ENCODE measurements around the gene ROS1. TPM values are rescaled to one million over a fixed set of nuclear protein-coding genes. Genes with fewer than 3 reads are reported as not detected.
A peak's percentile ranks its signal among the peaks of the same experiment; 100 is the strongest.

ROS1 gene
- total RNA-seq, 1 experiment from 2014 or later: not detected

GRCh38 chr6:117270055-117270842 lies 155.5 kb downstream of the ROS1 start:
- Histone ChIP-seq H4K20me1 (ENCODE audit: control insufficient read depth, insufficient read depth, insufficient read length) (no peaks in the 10 kb centered on the region), H2BK15ac (ENCODE audit: low read depth, low read length) (no peak overlapping the region), H2BK5ac (ENCODE audit: insufficient read length, low read length) (no peak overlapping the region), H3K9ac (ENCODE audit: extremely low read depth, insufficient read length, low read length) (no peak overlapping the region), H4K5ac (ENCODE audit: insufficient read length, low read depth, low read length) (no peak overlapping the region), H2BK120ac (ENCODE audit: low read depth, low read length, poor library complexity, severe bottlenecking) (no peak overlapping the region), H3K79me2 (ENCODE audit: insufficient read depth, low read length) (no peaks in the 10 kb centered on the region), H3K23ac (ENCODE audit: insufficient read length, low read depth, low read length) (no peak overlapping the region), H3K4ac (ENCODE audit: low read depth, low read length) (no peak overlapping the region), H4K91ac (ENCODE audit: insufficient read length, low read depth, low read length) (no peak overlapping the region), H3K79me1 (ENCODE audit: insufficient read depth, low read depth, low read length, poor library complexity, severe bottlenecking) (no peaks in the 10 kb centered on the region), H2AK5ac (ENCODE audit: insufficient read length, low read length) (no peak overlapping the region), H3K14ac (ENCODE audit: insufficient read depth, low read length) (no peak overlapping the region; the same call in 1 of the 2 replicates), H3K56ac (ENCODE audit: insufficient read length, low read depth, low read length) (no peak overlapping the region), H3K27me3 (ENCODE audit: insufficient read depth, low read length) (peaks cover 63% of the 10 kb centered on the region), H2BK12ac (ENCODE audit: insufficient read length, low read depth, low read length) (no peak overlapping the region), H3K4me1 (ENCODE audit: insufficient read depth, low read length) (no peaks in the 10 kb centered on the region), H2AFZ (ENCODE audit: low read length) (no peak overlapping the region), H3K4me2 (ENCODE audit: insufficient read depth, insufficient read length, low read length) (peak overlapping the region; percentile 53), H3T11ph (ENCODE audit: low read length) (no peak overlapping the region), H3K27ac (ENCODE audit: insufficient read length, low read depth, low read length) (no peak overlapping the region), H3K9me3 (ENCODE audit: control insufficient read depth, low read depth, low read length) (no peaks in the 10 kb centered on the region), H2BK20ac (ENCODE audit: low read depth, low read length, poor library complexity, severe bottlenecking) (no peak overlapping the region), H4K8ac (replicated peaks; ENCODE audit: insufficient read length, low read depth, low read length) (no peak overlapping the region), H3K23me2 (ENCODE audit: insufficient read length, low read depth, low read length, poor library complexity, severe bottlenecking) (peaks cover 8% of the 10 kb centered on the region), H3K18ac (ENCODE audit: insufficient read length, low read depth, low read length) (no peak overlapping the region)
- Mint-ChIP-seq H3K27me3 (ENCODE audit: low read depth) (peaks cover 96% of the 10 kb centered on the region), H3K27ac (no peak overlapping the region), H3K4me1 (peaks cover 13 to 38% of the 10 kb centered on the region in 2 experiments), H3K36me3 (ENCODE audit: insufficient read depth in 1 of 3, low read depth in 3 of 3) (no peaks in the 10 kb centered on the region), H3K4me3 (peak overlapping the region; percentile 57 to 73), H3K9me3 (no peaks in the 10 kb centered on the region; a peak in 1 of 5 replicates)
- peak; percentile 68 for DNase-seq
- WGBS (ENCODE audit: extremely low coverage, insufficient read length, low lambda C conversion rate): no CpG with 5 or more reads among the region's 74 CpGs
- TF ChIP-seq CTCF (conservative IDR thresholded peaks at IDR 0.05): no peak; the same call in 2 of the 3 replicates
